Uterus (tissue), 4 donors: ENCODE measurements around the gene MTCL1. TPM values are rescaled to one million over a fixed set of nuclear protein-coding genes. Genes with fewer than 3 reads are reported as not detected.

Experiments used
- DNase-seq, 2 donors: peaks; one replicate each; pipeline ENCODE4 v3.0.0-alpha.2; 2019 to 2020
- H3K27ac ChIP-seq, 2 donors: fragments of 200-600 bp; sonication (generic); 1 replicate in 1 of 2; 2 replicates in 1 of 2; pipeline ENCODE4 v1.5.1; 2016 to 2018
- H3K27me3 ChIP-seq, 2 donors: fragments of 200-600 bp; sonication (generic); one replicate each; pipeline ENCODE4 v1.5.1; 2018 to 2019; ENCODE audit warnings: control low read depth in 1 of 2
- H3K36me3 ChIP-seq, 2 donors: fragments of 200-600 bp; sonication (generic); one replicate each; pipeline ENCODE4 v1.5.1; 2019; ENCODE audit warnings: control low read depth in 1 of 2
- H3K4me1 ChIP-seq, 2 donors: fragments of 200-600 bp; sonication (generic); one replicate each; pipeline ENCODE4 v1.5.1; 2018 to 2019; ENCODE audit warnings: control low read depth in 1 of 2
- H3K4me3 ChIP-seq, 2 donors: fragments of 200-600 bp; sonication (generic); 1 replicate in 1 of 2; 2 replicates in 1 of 2; pipeline ENCODE4 v1.5.1; 2018 to 2019; ENCODE audit warnings: mild to moderate bottlenecking in 1 of 2
- H3K9me3 ChIP-seq, 2 donors: fragments of 200-600 bp; sonication (generic); one replicate each; pipeline ENCODE4 v1.5.1; 2019; ENCODE audit warnings: control low read depth in 1 of 2
- CTCF ChIP-seq, 4 experiments: fragments of 200-600 bp in 2 of 4; fragments of 450-650 bp in 2 of 4; sonication (generic) in 2 of 4; IDR thresholded peaks; one replicate each; pipeline ENCODE4 v1.5.1; 2016 to 2019; ENCODE audit warnings: antibody characterized with exemption in 4 of 4, mild to moderate bottlenecking in 2 of 4, moderate library complexity in 1 of 4
- POLR2A ChIP-seq, 2 donors: fragments of 450-650 bp; IDR thresholded peaks; one replicate each; pipeline ENCODE4 v1.6.1; 2016; ENCODE audit warnings: antibody characterized with exemption in 2 of 2, mild to moderate bottlenecking in 1 of 2, moderate library complexity in 1 of 2
- intact Hi-C: fragments of 100-400 bp; cut with DNase I; formaldehyde crosslinking; loops from one replicate; pipeline ENCODE4 v1.15.1; 2023; ENCODE audit warnings: low total_unique reads
- total RNA-seq, 4 donors: library from RNA; depleted of rRNA in 3 of 4; stranded (reverse); fragments of >200 nt in 3 of 4; gene quantifications; one replicate each; pipeline versions ENCODE4 v1.1.0 to v1.2.4, GENCODE V29; 2014 to 2023
- donor health status: DM: yes; HTN: yes; CAD: no.

Gene MTCL1
- total RNA-seq, 4 donors from 2014 or later, result 8.8 to 25.9 (median 11.0) TPM; not detected in 1

GRCh38 chr18:8800876-8801262 is 95.5 kb downstream of the MTCL1 start:
- Histone ChIP-seq H3K27me3 (no peaks in the 10 kb centered on the region), H3K27ac (peak overlapping the region in 1 of 2 donors; percentile 66), H3K9me3 (no peaks in the 10 kb centered on the region), H3K36me3 (no peaks in the 10 kb centered on the region), H3K4me3 (no peak overlapping the region), H3K4me1 (no peaks in the 10 kb centered on the region)
- TF ChIP-seq CTCF (IDR thresholded peaks at IDR 0.05) (no peak), POLR2A (IDR thresholded peaks at IDR 0.05) (no peak)
- intact Hi-C loops, result no loop called here
- no peak for DNase-seq

- H3K9me3 ChIP-seq, result no peaks in the 10 kb centered on the region
- no peak overlapping the region for H3K4me3 ChIP-seq
- intact Hi-C loops, result no loop called here
- H3K27ac ChIP-seq, result peak overlapping the region in 1 of 2 donors; percentile 66
- no peaks in the 10 kb centered on the region for H3K27me3 ChIP-seq
- no peak for DNase-seq
- no peaks in the 10 kb centered on the region for H3K4me1 ChIP-seq
- TF ChIP-seq CTCF (IDR thresholded peaks at IDR 0.05), result no peak
- H3K36me3 ChIP-seq, result no peaks in the 10 kb centered on the region
Measured at GRCh38 chr18:8801263-8801901, 96.0 kb downstream of the MTCL1 start.

- H3K27ac ChIP-seq, result no peak overlapping the region
- TF ChIP-seq POLR2A (IDR thresholded peaks at IDR 0.05) (no peak), CTCF (IDR thresholded peaks at IDR 0.05) (no peak)
- no peaks in the 10 kb centered on the region for H3K36me3 ChIP-seq
- H3K27me3 ChIP-seq, result no peaks in the 10 kb centered on the region
- H3K9me3 ChIP-seq, result no peaks in the 10 kb centered on the region
- no peaks in the 10 kb centered on the region for H3K4me1 ChIP-seq
- intact Hi-C loops, result no loop called here
- H3K4me3 ChIP-seq, result no peak overlapping the region
- no peak for DNase-seq
Measured at GRCh38 chr18:8802017-8802672, 96.8 kb downstream of the MTCL1 start.

DNA sequence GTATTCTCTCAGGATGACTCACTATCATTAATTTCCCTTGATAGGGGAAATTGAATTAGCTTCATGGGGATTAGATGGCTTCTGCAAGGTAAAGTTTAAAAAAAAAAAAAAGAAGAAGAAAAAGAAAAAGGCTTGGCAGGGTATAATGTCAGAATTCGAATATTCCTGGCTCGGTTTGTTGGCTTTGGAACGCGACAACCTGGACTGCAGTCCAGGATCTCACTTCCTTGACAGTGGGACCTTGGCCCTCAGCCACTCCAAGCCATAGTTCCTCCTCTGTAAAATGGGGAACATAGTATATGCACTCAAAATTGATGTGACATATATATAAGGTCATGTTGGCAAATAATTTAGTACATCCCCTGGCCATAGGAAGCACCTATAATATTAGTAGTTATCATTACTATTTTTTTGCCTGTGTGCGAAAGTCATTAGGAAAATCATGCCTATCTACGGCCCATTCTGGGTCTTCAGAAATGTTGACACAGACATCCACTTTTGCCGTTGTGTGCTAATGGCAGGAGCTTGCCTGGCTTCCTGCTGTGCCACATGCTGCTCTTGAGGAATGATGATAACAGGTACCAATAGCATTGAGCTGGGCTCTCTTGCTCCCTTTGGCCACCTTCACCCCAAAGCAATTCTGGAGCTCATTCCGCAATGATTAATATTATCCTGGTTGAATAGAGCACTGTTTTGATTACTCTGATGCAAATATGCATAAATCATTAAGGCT is 97.9 kb downstream of the MTCL1 start:
- Histone ChIP-seq H3K27ac (no peak overlapping the region), H3K36me3 (no peaks in the 10 kb centered on the region), H3K9me3 (no peaks in the 10 kb centered on the region), H3K4me3 (no peak overlapping the region), H3K4me1 (no peaks in the 10 kb centered on the region), H3K27me3 (no peaks in the 10 kb centered on the region)
- TF ChIP-seq POLR2A (IDR thresholded peaks at IDR 0.05) (no peak), CTCF (IDR thresholded peaks at IDR 0.05) (no peak)
- intact Hi-C loops, result no loop called here
- DNase-seq, result no peak

GRCh38 chr18:8803957-8804356 is 98.6 kb downstream of the MTCL1 start:
- no peaks in the 10 kb centered on the region for H3K27me3 ChIP-seq
- H3K9me3 ChIP-seq, result no peaks in the 10 kb centered on the region
- TF ChIP-seq POLR2A (IDR thresholded peaks at IDR 0.05), result no peak
- no peak for TF ChIP-seq CTCF (IDR thresholded peaks at IDR 0.05)
- no peak overlapping the region for H3K4me3 ChIP-seq
- intact Hi-C loops, result no loop called here
- no peak for DNase-seq
- H3K4me1 ChIP-seq, result no peaks in the 10 kb centered on the region
- H3K36me3 ChIP-seq, result no peaks in the 10 kb centered on the region
- H3K27ac ChIP-seq, result no peak overlapping the region
